Activated B cell treated with CpG ODN at 0.5 μM for 24 hours (primary cell): ENCODE results near the gene PRRC1. TPM values are rescaled to one million over a fixed set of nuclear protein-coding genes. Genes with fewer than 3 reads are reported as not detected.

ENCODE experiments used
- ATAC-seq: fragments of 200-7000 bp; cut with Tn5 transposase; one replicate; pipeline ENCODE4 v1.10.0; 2021; ENCODE audit warnings: low read depth, mild to moderate bottlenecking, moderate library complexity
- CTCF ChIA-PET: fragments of 350-600 bp; sonication (Branson Sonifier 250); formaldehyde crosslinking; loops from one replicate; lab custom pipeline; 2021; ENCODE audit warnings: antibody characterized with exemption; lab: Charles Lee
- POLR2A ChIA-PET: fragments of 350-600 bp; sonication (Branson Sonifier 250); formaldehyde crosslinking; loops from one replicate; lab custom pipeline; 2021; ENCODE audit warnings: antibody characterized with exemption; lab: Charles Lee
- DNase-seq: peaks from one replicate; pipeline ENCODE4 v3.0.0; 2022
- H3K27ac Mint-ChIP-seq: one replicate; pipeline ENCODE4 v1.8.0; 2020; ENCODE audit warnings: mixed read lengths
- H3K27me3 Mint-ChIP-seq: one replicate; pipeline ENCODE4 v1.8.0; 2021; ENCODE audit warnings: mixed read lengths
- H3K36me3 Mint-ChIP-seq: one replicate; pipeline ENCODE4 v1.8.0; 2021; ENCODE audit warnings: low read depth, mixed read lengths
- H3K4me1 Mint-ChIP-seq: one replicate; pipeline ENCODE4 v1.8.0; 2021; ENCODE audit warnings: mixed read lengths
- H3K4me3 Mint-ChIP-seq: one replicate; pipeline ENCODE4 v1.8.0; 2020; ENCODE audit warnings: mild to moderate bottlenecking, mixed read lengths
- H3K9me3 Mint-ChIP-seq: one replicate; pipeline ENCODE4 v1.8.0; 2020; ENCODE audit warnings: mixed read lengths
- CTCF ChIP-seq: fragments of 200-600 bp; IDR thresholded peaks from one replicate; pipeline ENCODE4 v1.8.0; 2022; ENCODE audit warnings: antibody characterized with exemption, mild to moderate bottlenecking
- intact Hi-C: fragments of 100-400 bp; cut with micrococcal nuclease; formaldehyde crosslinking; loops from one replicate; pipeline ENCODE4 v1.15.1; 2024
- total RNA-seq: library from RNA; stranded (reverse); gene quantifications from 2 replicates; pipeline ENCODE4 v1.2.3, GENCODE V29; 2022

The PRRC1 gene
- total RNA-seq, 1 donor from 2014 or later, result 34.7 TPM

- ChIA-PET POLR2A (no interaction called here), CTCF (no interaction called here)
- Mint-ChIP-seq H3K4me3 (no peak overlapping the region), H3K36me3 (no peaks in the 10 kb centered on the region), H3K9me3 (no peaks in the 10 kb centered on the region), H3K4me1 (no peaks in the 10 kb centered on the region), H3K27ac (no peak overlapping the region), H3K27me3 (no peaks in the 10 kb centered on the region)
- intact Hi-C loops, result no loop called here
- TF ChIP-seq CTCF, result no peak
- DNase-seq (no peak), ATAC-seq (no peak)
Observed at GRCh38 chr5:127595484-127596368, 78.3 kb downstream of the PRRC1 start.

DNA sequence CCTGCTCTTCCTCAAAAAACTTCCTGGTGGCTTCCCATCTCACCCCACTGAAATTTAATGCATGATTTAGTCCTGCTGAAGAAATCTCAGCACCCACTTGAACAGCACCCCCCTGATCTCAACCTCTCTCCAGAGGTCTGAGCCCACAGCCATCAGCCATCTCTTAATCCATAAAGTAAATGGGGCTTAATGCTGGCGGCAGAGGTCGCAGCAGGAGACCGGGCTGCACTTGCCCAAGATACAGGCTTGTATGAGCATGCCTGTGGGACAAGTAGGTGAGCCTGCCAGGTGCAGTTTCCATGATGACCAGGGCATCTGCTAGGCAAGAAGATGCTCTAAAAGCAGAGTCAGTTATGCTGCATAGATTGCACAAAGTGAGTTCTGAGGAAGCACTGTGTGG is 79.1 kb downstream of the PRRC1 start:
- no peaks in the 10 kb centered on the region for H3K4me1 Mint-ChIP-seq
- DNase-seq, result no peak
- H3K27me3 Mint-ChIP-seq, result no peaks in the 10 kb centered on the region
- no peak for TF ChIP-seq CTCF
- intact Hi-C loops, result no loop called here
- no peak overlapping the region for H3K4me3 Mint-ChIP-seq
- POLR2A ChIA-PET, result no interaction called here
- no peak for ATAC-seq
- H3K9me3 Mint-ChIP-seq, result no peaks in the 10 kb centered on the region
- H3K36me3 Mint-ChIP-seq, result no peaks in the 10 kb centered on the region
- no peak overlapping the region for H3K27ac Mint-ChIP-seq
- CTCF ChIA-PET, result no interaction called here

DNA sequence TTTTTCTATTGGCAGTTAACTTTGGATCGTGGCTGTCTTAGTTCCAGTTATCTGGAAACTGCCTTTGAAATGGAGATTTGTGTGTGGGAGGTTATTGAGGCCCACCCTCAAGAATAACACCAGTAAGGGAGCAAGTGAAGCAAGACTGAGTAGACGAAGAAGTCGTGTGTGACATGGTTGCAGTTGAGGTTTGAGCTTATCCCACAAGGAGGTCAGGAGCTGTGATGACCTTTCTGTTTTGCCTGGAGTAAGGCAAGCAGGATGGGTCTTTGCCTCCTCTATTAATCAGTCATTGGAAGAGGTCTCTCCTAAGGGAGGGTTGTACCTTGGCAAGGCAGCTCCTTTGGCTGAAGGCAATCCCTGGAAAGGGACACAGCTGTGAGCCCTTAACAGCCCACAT is 81.9 kb downstream of the PRRC1 start:
- no peak for TF ChIP-seq CTCF
- ATAC-seq (no peak), DNase-seq (no peak)
- Mint-ChIP-seq H3K4me1 (no peaks in the 10 kb centered on the region), H3K27me3 (no peaks in the 10 kb centered on the region), H3K36me3 (no peaks in the 10 kb centered on the region), H3K4me3 (no peak overlapping the region), H3K9me3 (no peaks in the 10 kb centered on the region), H3K27ac (no peak overlapping the region)
- intact Hi-C loops, result no loop called here
- ChIA-PET POLR2A (no interaction called here), CTCF (interaction anchor here (1.4 kb wide), 1 partner anchor 14 kb away, joined by 3 read pairs; no protein-coding TSS in a partner anchor)

DNA sequence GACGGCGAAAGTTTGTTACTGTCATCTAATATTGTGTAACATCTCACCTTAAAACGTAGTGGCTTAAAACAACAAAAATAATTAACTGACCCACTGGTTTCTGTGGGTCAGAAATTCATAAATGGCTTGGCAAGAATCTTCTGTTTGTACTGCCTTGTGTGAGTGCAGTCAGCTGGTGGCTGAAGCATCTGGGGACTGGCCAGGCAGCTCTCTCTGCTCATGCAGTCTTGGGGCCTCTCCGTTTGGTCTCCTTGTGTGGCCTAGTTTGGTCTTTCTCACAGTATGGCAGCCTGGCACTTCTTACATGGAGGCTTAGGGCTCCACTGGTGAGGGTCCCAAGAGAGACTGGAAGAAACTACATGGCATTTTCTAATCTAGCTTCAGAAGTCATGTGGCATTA is 82.4 kb downstream of the PRRC1 start:
- Mint-ChIP-seq H3K4me1 (no peaks in the 10 kb centered on the region), H3K27ac (no peak overlapping the region), H3K4me3 (no peak overlapping the region), H3K9me3 (no peaks in the 10 kb centered on the region), H3K36me3 (no peaks in the 10 kb centered on the region), H3K27me3 (no peaks in the 10 kb centered on the region)
- DNase-seq (no peak), ATAC-seq (no peak)
- no peak for TF ChIP-seq CTCF
- CTCF ChIA-PET, result interaction anchor here (1.4 kb wide), 1 partner anchor 14 kb away, joined by 3 read pairs; no protein-coding TSS in a partner anchor
- intact Hi-C loops, result no loop called here
- POLR2A ChIA-PET, result no interaction called here

DNA sequence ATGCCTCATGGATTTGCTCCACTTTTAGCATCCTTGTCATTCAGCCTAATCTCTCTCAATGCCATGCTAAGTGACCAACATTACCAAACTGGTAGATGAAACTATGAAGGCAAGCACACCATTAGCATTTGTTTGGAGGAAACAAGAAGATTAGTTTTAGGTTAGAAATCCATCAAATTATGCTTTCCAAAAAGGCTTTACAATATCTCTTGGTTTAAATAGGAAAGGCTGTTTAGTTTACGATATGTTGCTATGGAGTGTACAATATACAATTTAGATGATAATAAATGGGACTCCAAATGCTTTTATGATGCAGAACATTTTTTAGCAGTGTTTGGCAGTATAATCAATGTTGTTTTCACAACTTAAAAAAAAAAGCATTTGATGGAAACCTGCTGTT is 83.7 kb downstream of the PRRC1 start:
- Mint-ChIP-seq H3K9me3 (no peaks in the 10 kb centered on the region), H3K27me3 (no peaks in the 10 kb centered on the region), H3K27ac (no peak overlapping the region), H3K4me3 (no peak overlapping the region), H3K36me3 (no peaks in the 10 kb centered on the region), H3K4me1 (no peaks in the 10 kb centered on the region)
- ChIA-PET CTCF (no interaction called here), POLR2A (no interaction called here)
- intact Hi-C loops, result no loop called here
- DNase-seq (no peak), ATAC-seq (no peak)
- no peak for TF ChIP-seq CTCF
